HepG2 (cell line): ENCODE data around the gene MLLT1. TPM values are rescaled to one million over a fixed set of nuclear protein-coding genes. Genes with fewer than 3 reads are reported as not detected.

Experiments used
- CCAR2 ChIP-seq: fragments of 200-400 bp; formaldehyde crosslinking; optimal IDR thresholded peaks from 2 replicates; pipeline ENCODE3; 2018; ENCODE audit warnings: low read depth, mild to moderate bottlenecking, low read length, moderate library complexity
- CTCF ChIP-seq: sonication (generic); formaldehyde crosslinking; IDR thresholded peaks from 2 replicates; pipeline ENCODE4 v1.5.0; 2020; ENCODE audit warnings: mild to moderate bottlenecking, missing genetic modification reagents, moderate library complexity
- KLF12 ChIP-seq: sonication (generic); formaldehyde crosslinking; IDR thresholded peaks from 2 replicates; pipeline ENCODE4 v1.4.0; 2020; ENCODE audit warnings: missing genetic modification reagents, borderline replicate concordance
- STAG1 ChIP-seq: sonication (generic); formaldehyde crosslinking; IDR thresholded peaks from 2 replicates; pipeline ENCODE4 v1.4.0; 2020; ENCODE audit warnings: missing genetic modification reagents
- TFAP4 ChIP-seq: sonication (generic); IDR thresholded peaks from 2 replicates; pipeline ENCODE4 v1.6.1; 2016; ENCODE audit warnings: low read depth, borderline replicate concordance
- ZBTB38 ChIP-seq: sonication (generic); formaldehyde crosslinking; IDR thresholded peaks from 2 replicates; pipeline ENCODE4 v1.5.1; 2020; ENCODE audit warnings: mild to moderate bottlenecking, missing genetic modification reagents
- ZNF143 ChIP-seq: sonication (generic); formaldehyde crosslinking; IDR thresholded peaks from 2 replicates; pipeline ENCODE4 v1.4.0; 2020; ENCODE audit warnings: missing genetic modification reagents
- ZNF335 ChIP-seq: sonication (generic); formaldehyde crosslinking; IDR thresholded peaks from 2 replicates; pipeline ENCODE4 v1.4.0; 2020; ENCODE audit warnings: missing genetic modification reagents
- ZNF414 ChIP-seq: sonication (generic); formaldehyde crosslinking; IDR thresholded peaks from 2 replicates; pipeline ENCODE4 v1.5.0; 2020; ENCODE audit warnings: missing genetic modification reagents
- ZNF639 ChIP-seq: conservative IDR thresholded peaks from 2 replicates; pipeline ENCODE4 v1.6.1; 2018; ENCODE audit warnings: missing genetic modification reagents
- ZNF687 ChIP-seq: sonication (generic); formaldehyde crosslinking; IDR thresholded peaks from 2 replicates; pipeline ENCODE4 v1.5.1; 2020; ENCODE audit warnings: mild to moderate bottlenecking, missing genetic modification reagents, moderate library complexity
- ZNF7 ChIP-seq: IDR thresholded peaks from 2 replicates; pipeline ENCODE4 v1.6.1; 2016; ENCODE audit warnings: missing biosample characterization, missing genetic modification reagents
- ZNF777 ChIP-seq: sonication (generic); formaldehyde crosslinking; IDR thresholded peaks from 2 replicates; pipeline ENCODE4 v1.4.0; 2020; ENCODE audit warnings: missing genetic modification reagents
- polyA plus RNA-seq, 8 experiments: library from polyadenylated mRNA; depleted of rRNA in 3 of 8; stranded (reverse) in 7 of 8; unstranded in 1 of 8; fragments of >200 nt; fragmentation: Illumina TruSeq in 4 of 8; extraction: Trizol in 4 of 8; gene quantifications; 2 replicates each; pipeline versions ENCODE4 v1.2.1 to v1.2.3, GENCODE V29; 2011 to 2016; ENCODE audit warnings: low read depth in 4 of 8, missing spikeins in 1 of 8, mixed read lengths in 1 of 8; ENCODE audit not compliant: insufficient read depth in 1 of 8
- total RNA-seq, 5 experiments: library from RNA; depleted of rRNA; stranded (reverse); fragments of >200 nt; fragmentation: Illumina TruSeq; extraction: Trizol; gene quantifications; 2 replicates each; pipeline ENCODE4 v1.2.3, GENCODE V29; 2016; ENCODE audit warnings: low read depth in 1 of 5

Gene MLLT1
- total and polyA plus RNA-seq, 2 of the 13 experiments (the other 11 are each of a cell fraction or from before 2014, with no cell fraction given) = 11.7 to 12.2 TPM

- no peak for TF ChIP-seq ZNF639 (CRISPR knock-in tag)
- TF ChIP-seq STAG1 (CRISPR knock-in tag) = peak; percentile 62
- TF ChIP-seq CTCF = peak; percentile 70
- TF ChIP-seq ZNF687 (CRISPR knock-in tag) = peak; percentile 37; the same call in 1 of the 2 replicates
- no peak for TF ChIP-seq CCAR2
- TF ChIP-seq KLF12 = no peak
- no peak for TF ChIP-seq ZNF7
- peak; percentile 83 for TF ChIP-seq ZBTB38 (CRISPR knock-in tag)
- no peak for TF ChIP-seq ZNF335
- no peak for TF ChIP-seq ZNF777 (CRISPR knock-in tag)
- TF ChIP-seq ZNF414 = no peak
- TF ChIP-seq ZNF143 (CRISPR knock-in tag) = no peak
- TF ChIP-seq TFAP4 = no peak
Observed at GRCh38 chr19:6260912-6261650, 18.7 kb downstream of the MLLT1 start (continued).
